Natural killer cell (primary cell): ENCODE data around the gene CEP72. TPM values are rescaled to one million over a fixed set of nuclear protein-coding genes. Genes with fewer than 3 reads are reported as not detected.

Experiments used
- ATAC-seq, 3 donors: fragments of 150-1000 bp in 2 of 3; fragments of 200-7000 bp in 1 of 3; cut with Tn5 transposase; 1 replicate in 1 of 3; 2 replicates in 2 of 3; pipeline ENCODE4 v1.10.0; 2021; ENCODE audit warnings: mild to moderate bottlenecking in 2 of 3, moderate library complexity in 2 of 3
- DNase-seq, 2 donors: peaks; one replicate each; pipeline versions ENCODE4 v3.0.0 to v3.0.0-alpha.2; 2013 to 2021; ENCODE audit warnings: mixed read lengths in 1 of 2
- H3K27ac ChIP-seq: one replicate; pipeline ENCODE4 v1.5.1; 2013; ENCODE audit warnings: mild to moderate bottlenecking, low read length
- H3K27me3 ChIP-seq: one replicate; pipeline ENCODE4 v1.6.1; 2013; ENCODE audit warnings: low read length; ENCODE audit not compliant: control insufficient read depth, insufficient read depth
- H3K36me3 ChIP-seq: one replicate; pipeline ENCODE4 v1.6.1; 2013; ENCODE audit warnings: low read length; ENCODE audit not compliant: control insufficient read depth, insufficient read depth
- H3K4me1 ChIP-seq: one replicate; pipeline ENCODE4 v1.6.1; 2013; ENCODE audit warnings: low read length; ENCODE audit not compliant: control insufficient read depth, insufficient read depth
- H3K4me3 ChIP-seq: one replicate; pipeline ENCODE4 v1.5.1; 2013; ENCODE audit warnings: low read length
- H3K9me3 ChIP-seq: one replicate; pipeline ENCODE4 v1.6.1; 2013; ENCODE audit warnings: low read length; ENCODE audit not compliant: control insufficient read depth, insufficient read depth
- H3K27ac Mint-ChIP-seq, 2 donors: one replicate each; pipeline ENCODE4 v1.8.0; 2022; ENCODE audit warnings: mild to moderate bottlenecking in 2 of 2, mixed read lengths in 2 of 2, moderate library complexity in 1 of 2
- H3K27me3 Mint-ChIP-seq, 2 donors: one replicate each; pipeline ENCODE4 v1.8.0; 2022; ENCODE audit warnings: low read depth in 2 of 2, mixed read lengths in 2 of 2
- H3K36me3 Mint-ChIP-seq: one replicate; pipeline ENCODE4 v1.8.0; 2022; ENCODE audit warnings: mixed read lengths
- H3K4me1 Mint-ChIP-seq, 2 donors: one replicate each; pipeline ENCODE4 v1.8.0; 2022; ENCODE audit warnings: mixed read lengths in 2 of 2
- H3K4me3 Mint-ChIP-seq: one replicate; pipeline ENCODE4 v1.8.0; 2022; ENCODE audit warnings: mild to moderate bottlenecking, moderate library complexity, mixed read lengths
- H3K9me3 Mint-ChIP-seq, 2 donors: one replicate each; pipeline ENCODE4 v1.8.0; 2022; ENCODE audit warnings: mixed read lengths in 2 of 2
- CTCF ChIP-seq: fragments of 200-600 bp; IDR thresholded peaks from one replicate; pipeline ENCODE4 v1.8.0; 2022; ENCODE audit warnings: antibody characterized with exemption
- WGBS: methylation state at CpG from one replicate; pipeline ENCODE4 v1.1.7; 2013; ENCODE audit warnings: missing lambda C conversion rate; ENCODE audit not compliant: insufficient coverage; 5-methylcytosine and 5-hydroxymethylcytosine counted together
- intact Hi-C: fragments of 100-400 bp; cut with micrococcal nuclease; formaldehyde crosslinking; loops from one replicate; pipeline ENCODE4 v1.14.2; 2022
- total RNA-seq, 4 donors: library from RNA; stranded (reverse); fragments of 120-200 nt in 1 of 4; gene quantifications; one replicate each; pipeline versions ENCODE4 v1.2.3 to v1.2.4, GENCODE V29; 2013 to 2022

CEP72 gene
- total RNA-seq, 3 donors from 2014 or later (not counting 1 experiment from before 2014, with no cell fraction given) = 12.2 to 15.1 (median 12.3) TPM

DNA sequence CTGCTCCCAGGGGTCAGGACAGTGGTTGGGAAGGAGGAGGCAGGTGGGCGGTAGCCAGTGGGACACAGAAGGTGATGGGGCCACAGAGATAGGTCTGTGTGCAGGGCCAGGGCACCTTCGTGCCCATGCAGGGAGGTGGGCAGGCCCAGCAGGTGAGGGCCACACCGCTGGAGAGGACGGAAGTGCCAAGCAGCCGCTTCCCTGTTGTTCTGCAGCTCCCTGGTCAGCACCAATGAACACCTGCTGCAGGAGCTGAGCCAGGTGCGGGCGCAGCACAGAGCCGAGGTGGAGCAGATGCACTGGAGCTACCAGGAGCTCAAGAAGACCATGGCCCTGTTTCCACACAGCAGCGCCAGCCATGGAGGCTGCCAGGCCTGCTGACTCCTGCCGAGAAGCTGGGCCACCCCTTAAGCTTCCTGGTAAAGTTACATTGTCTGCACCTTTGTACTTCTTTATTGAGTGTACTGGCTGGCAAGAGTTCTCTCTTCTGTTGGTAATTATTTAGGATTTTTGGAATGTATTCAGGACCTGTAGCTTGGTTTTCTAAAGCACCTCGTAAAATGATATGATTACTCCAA, 40.7 kb downstream of the CEP72 start:
- intact Hi-C loops = no loop called here
- no peaks in the 10 kb centered on the region for H3K4me1 Mint-ChIP-seq
- ATAC-seq = no peak

GRCh38 chr5:654071-654778, 42.1 kb downstream of the CEP72 start:
- peaks cover 7% of the 10 kb centered on the region for H3K36me3 Mint-ChIP-seq
- Histone ChIP-seq H3K4me1 (no peaks in the 10 kb centered on the region), H3K27me3 (no peaks in the 10 kb centered on the region), H3K36me3 (peaks cover 12% of the 10 kb centered on the region), H3K9me3 (peaks cover 11% of the 10 kb centered on the region), H3K4me3 (no peak overlapping the region), H3K27ac (no peak overlapping the region)
- intact Hi-C loops = no loop called here
- H3K27me3 Mint-ChIP-seq = no peaks in the 10 kb centered on the region
- peak overlapping the region; percentile 14 to 78 for H3K27ac Mint-ChIP-seq
- no peaks in the 10 kb centered on the region for H3K9me3 Mint-ChIP-seq
- ATAC-seq = peak in 1 of 3 donors; percentile 24
- no peak for TF ChIP-seq CTCF
- H3K4me3 Mint-ChIP-seq = no peak overlapping the region
- no peak for DNase-seq
- 92% methylated on average over 17 of the region's 17 CpGs for WGBS
- no peaks in the 10 kb centered on the region for H3K4me1 Mint-ChIP-seq

More for the DNA sequence above, 40.7 kb downstream of the CEP72 start:
- peaks cover 21% of the 10 kb centered on the region for H3K9me3 ChIP-seq
- no peak for TF ChIP-seq CTCF
- no peak overlapping the region for H3K4me3 ChIP-seq
- H3K27ac ChIP-seq = no peak overlapping the region
- 98% methylated on average over 10 of the region's 11 CpGs for WGBS
- H3K4me1 ChIP-seq = no peaks in the 10 kb centered on the region
- peak overlapping the region in 1 of 2 donors; percentile 78 for H3K27ac Mint-ChIP-seq
- peaks cover 9% of the 10 kb centered on the region for H3K36me3 ChIP-seq
- H3K36me3 Mint-ChIP-seq = peaks cover 4% of the 10 kb centered on the region
- no peaks in the 10 kb centered on the region for H3K27me3 ChIP-seq
- no peak for DNase-seq
- H3K27me3 Mint-ChIP-seq = no peaks in the 10 kb centered on the region
- H3K4me3 Mint-ChIP-seq = peak overlapping the region; percentile 65
- H3K9me3 Mint-ChIP-seq = no peaks in the 10 kb centered on the region

GRCh38 chr5:655406-655805, 43.3 kb downstream of the CEP72 start:
- no peak overlapping the region for H3K27ac Mint-ChIP-seq
- Histone ChIP-seq H3K4me3 (no peak overlapping the region), H3K9me3 (peaks cover 4% of the 10 kb centered on the region), H3K36me3 (peaks cover 13% of the 10 kb centered on the region), H3K27me3 (no peaks in the 10 kb centered on the region), H3K4me1 (no peaks in the 10 kb centered on the region), H3K27ac (no peak overlapping the region)
- ATAC-seq (no peak), DNase-seq (no peak)
- intact Hi-C loops = no loop called here
- no peaks in the 10 kb centered on the region for H3K4me1 Mint-ChIP-seq
- H3K27me3 Mint-ChIP-seq = no peaks in the 10 kb centered on the region
- 96% methylated on average over 13 of the region's 13 CpGs for WGBS
- no peak overlapping the region for H3K4me3 Mint-ChIP-seq
- H3K36me3 Mint-ChIP-seq = peaks cover 7% of the 10 kb centered on the region
- no peak for TF ChIP-seq CTCF
- no peaks in the 10 kb centered on the region for H3K9me3 Mint-ChIP-seq
